BE2C (cell line): ENCODE measurements around the gene KRTAP10-1.

Experiments used
- DNase-seq: peaks from one replicate; pipeline ENCODE4 v3.0.0-alpha.2; 2020
- H3K27me3 ChIP-seq: fragments of 250-450 bp; sonication (Bioruptor Pico); 2 replicates; pipeline ENCODE4 v1.5.1; 2020; ENCODE audit warnings: mild to moderate bottlenecking
- H3K36me3 ChIP-seq: fragments of 250-450 bp; sonication (Bioruptor Pico); 2 replicates; pipeline ENCODE4 v1.5.1; 2020; ENCODE audit warnings: mild to moderate bottlenecking
- H3K4me1 ChIP-seq: fragments of 250-450 bp; sonication (Bioruptor Pico); 2 replicates; pipeline ENCODE4 v1.5.1; 2020
- H3K4me3 ChIP-seq: 2 replicates; pipeline ENCODE4 v1.5.1; 2011; ENCODE audit warnings: low read depth, low read length
- H3K9me3 ChIP-seq: fragments of 250-450 bp; sonication (Bioruptor Pico); 2 replicates; pipeline ENCODE4 v1.5.1; 2020
- CTCF ChIP-seq: IDR thresholded peaks from 2 replicates; pipeline ENCODE4 v1.5.1; 2012; ENCODE audit warnings: mild to moderate bottlenecking, low read depth, low read length

KRTAP10-1 gene

GRCh38 chr21:44513389-44514217 is 26.4 kb downstream of the KRTAP10-1 start:
- Histone ChIP-seq H3K9me3 (no peaks in the 10 kb centered on the region), H3K36me3 (no peaks in the 10 kb centered on the region), H3K4me3 (no peak overlapping the region), H3K27me3 (peaks cover 16% of the 10 kb centered on the region), H3K4me1 (no peaks in the 10 kb centered on the region)
- no peak for DNase-seq
- no peak for TF ChIP-seq CTCF

- H3K36me3 ChIP-seq: no peaks in the 10 kb centered on the region
- H3K9me3 ChIP-seq: no peaks in the 10 kb centered on the region
- H3K27me3 ChIP-seq: peaks cover 24% of the 10 kb centered on the region
- no peak for TF ChIP-seq CTCF
- H3K4me3 ChIP-seq: no peak overlapping the region
- no peak for DNase-seq
- no peaks in the 10 kb centered on the region for H3K4me1 ChIP-seq
Measured at GRCh38 chr21:44512496-44513388, 27.3 kb downstream of the KRTAP10-1 start.

GRCh38 chr21:44511938-44512275 is 28.1 kb downstream of the KRTAP10-1 start:
- Histone ChIP-seq H3K4me1 (no peaks in the 10 kb centered on the region), H3K4me3 (no peak overlapping the region), H3K9me3 (no peaks in the 10 kb centered on the region), H3K27me3 (peaks cover 33% of the 10 kb centered on the region), H3K36me3 (no peaks in the 10 kb centered on the region)
- DNase-seq: no peak
- no peak for TF ChIP-seq CTCF

- Histone ChIP-seq H3K36me3 (no peaks in the 10 kb centered on the region), H3K4me1 (no peaks in the 10 kb centered on the region), H3K9me3 (no peaks in the 10 kb centered on the region), H3K4me3 (no peak overlapping the region), H3K27me3 (peaks cover 38% of the 10 kb centered on the region)
- TF ChIP-seq CTCF: no peak
- DNase-seq: no peak
Measured at GRCh38 chr21:44511219-44511937, 28.6 kb downstream of the KRTAP10-1 start.

GRCh38 chr21:44510508-44511218 is 29.3 kb downstream of the KRTAP10-1 start:
- peak; percentile 72 for DNase-seq
- Histone ChIP-seq H3K4me1 (no peaks in the 10 kb centered on the region), H3K9me3 (no peaks in the 10 kb centered on the region), H3K4me3 (no peak overlapping the region), H3K36me3 (no peaks in the 10 kb centered on the region), H3K27me3 (peaks cover 45% of the 10 kb centered on the region)
- peak; percentile 70 for TF ChIP-seq CTCF
